SK-N-SH (cell line): ENCODE measurements around the gene CAMK2B.
A peak's percentile ranks its signal among the peaks of the same experiment; 100 is the strongest.

ENCODE experiments used
- EP300 ChIP-seq, 2 experiments: IDR thresholded peaks; 2 replicates each; pipeline versions ENCODE4 v1.4.0 to v1.6.1; 2012; ENCODE audit warnings: borderline replicate concordance in 1 of 2, low read depth in 1 of 2, low read length in 1 of 2
- FOSL2 ChIP-seq: IDR thresholded peaks from 2 replicates; pipeline ENCODE4 v1.4.0; 2012; ENCODE audit warnings: low read depth, mild to moderate bottlenecking, moderate library complexity, borderline replicate concordance
- GATA2 ChIP-seq: sonication (generic); formaldehyde crosslinking; IDR thresholded peaks from 2 replicates; pipeline ENCODE4 v1.5.0; 2020; ENCODE audit warnings: mild to moderate bottlenecking, missing genetic modification reagents
- MXI1 ChIP-seq: IDR thresholded peaks from 2 replicates; pipeline ENCODE4 v1.6.1; 2012; ENCODE audit warnings: mild to moderate bottlenecking, low read depth, low read length, improper control_type of control experiment
- NFIC ChIP-seq: IDR thresholded peaks from 2 replicates; pipeline ENCODE4 v1.4.0; 2012; ENCODE audit warnings: borderline replicate concordance
- POLR2AphosphoS5 ChIP-seq: IDR thresholded peaks from 2 replicates; pipeline ENCODE4 v1.6.1; 2012; ENCODE audit warnings: low read depth, low read length
- RAD21 ChIP-seq: IDR thresholded peaks from 2 replicates; pipeline ENCODE4 v1.6.1; 2012; ENCODE audit warnings: mild to moderate bottlenecking, low read length
- RXRA ChIP-seq: IDR thresholded peaks from 2 replicates; pipeline ENCODE4 v1.4.0; 2012; ENCODE audit warnings: low read depth, mild to moderate bottlenecking, borderline replicate concordance
- YY1 ChIP-seq: IDR thresholded peaks from 2 replicates; pipeline ENCODE4 v1.4.0; 2012; ENCODE audit warnings: low read depth, mild to moderate bottlenecking
- TF ChIP-seq, protein P1 (sequence below): fragments of 200-600 bp; sonication (generic); IDR thresholded peaks from 2 replicates; pipeline ENCODE4 v1.6.1; 2017; ENCODE audit warnings: antibody characterized with exemption, mild to moderate bottlenecking, moderate library complexity
- TF ChIP-seq, protein P2 (sequence below): IDR thresholded peaks from 2 replicates; pipeline ENCODE4 v1.6.1; 2012; ENCODE audit warnings: mild to moderate bottlenecking, low read depth, low read length, moderate library complexity
- TF ChIP-seq, protein P3 (sequence below): IDR thresholded peaks from 2 replicates; pipeline ENCODE4 v1.4.0; 2012; ENCODE audit warnings: low read depth

DNA sequence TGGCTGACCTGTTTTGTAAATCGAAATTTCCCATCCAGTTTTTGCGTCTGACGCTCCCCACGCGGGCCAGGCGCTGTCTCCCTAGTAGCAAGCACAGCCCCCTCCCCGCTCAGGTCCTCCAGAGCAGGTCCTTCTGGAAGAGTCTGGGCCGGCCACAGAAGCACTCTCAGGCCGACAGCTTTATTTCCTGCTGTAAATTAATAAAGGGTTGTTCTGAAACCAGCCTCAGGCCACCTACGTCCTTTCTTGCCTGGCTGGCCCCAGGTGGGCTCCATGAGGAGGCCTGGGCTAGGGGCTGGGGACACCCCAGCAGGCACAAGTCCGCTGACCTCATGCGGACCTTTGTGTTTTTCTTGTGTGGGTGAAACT lies 35.2 kb downstream of the CAMK2B start:
- TF ChIP-seq, protein P1, sequence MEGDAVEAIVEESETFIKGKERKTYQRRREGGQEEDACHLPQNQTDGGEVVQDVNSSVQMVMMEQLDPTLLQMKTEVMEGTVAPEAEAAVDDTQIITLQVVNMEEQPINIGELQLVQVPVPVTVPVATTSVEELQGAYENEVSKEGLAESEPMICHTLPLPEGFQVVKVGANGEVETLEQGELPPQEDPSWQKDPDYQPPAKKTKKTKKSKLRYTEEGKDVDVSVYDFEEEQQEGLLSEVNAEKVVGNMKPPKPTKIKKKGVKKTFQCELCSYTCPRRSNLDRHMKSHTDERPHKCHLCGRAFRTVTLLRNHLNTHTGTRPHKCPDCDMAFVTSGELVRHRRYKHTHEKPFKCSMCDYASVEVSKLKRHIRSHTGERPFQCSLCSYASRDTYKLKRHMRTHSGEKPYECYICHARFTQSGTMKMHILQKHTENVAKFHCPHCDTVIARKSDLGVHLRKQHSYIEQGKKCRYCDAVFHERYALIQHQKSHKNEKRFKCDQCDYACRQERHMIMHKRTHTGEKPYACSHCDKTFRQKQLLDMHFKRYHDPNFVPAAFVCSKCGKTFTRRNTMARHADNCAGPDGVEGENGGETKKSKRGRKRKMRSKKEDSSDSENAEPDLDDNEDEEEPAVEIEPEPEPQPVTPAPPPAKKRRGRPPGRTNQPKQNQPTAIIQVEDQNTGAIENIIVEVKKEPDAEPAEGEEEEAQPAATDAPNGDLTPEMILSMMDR = no peak
- TF ChIP-seq YY1 = no peak
- TF ChIP-seq EP300 (IDR thresholded peaks at IDR 0.05; ENCODE audit: borderline replicate concordance in 1 of 2, low read depth in 1 of 2, low read length in 1 of 2) = peak in 1 of 2 experiments; percentile 36; a peak in 1 of 4 replicates
- no peak for TF ChIP-seq GATA2 (CRISPR knock-in tag)
- TF ChIP-seq, protein P2, sequence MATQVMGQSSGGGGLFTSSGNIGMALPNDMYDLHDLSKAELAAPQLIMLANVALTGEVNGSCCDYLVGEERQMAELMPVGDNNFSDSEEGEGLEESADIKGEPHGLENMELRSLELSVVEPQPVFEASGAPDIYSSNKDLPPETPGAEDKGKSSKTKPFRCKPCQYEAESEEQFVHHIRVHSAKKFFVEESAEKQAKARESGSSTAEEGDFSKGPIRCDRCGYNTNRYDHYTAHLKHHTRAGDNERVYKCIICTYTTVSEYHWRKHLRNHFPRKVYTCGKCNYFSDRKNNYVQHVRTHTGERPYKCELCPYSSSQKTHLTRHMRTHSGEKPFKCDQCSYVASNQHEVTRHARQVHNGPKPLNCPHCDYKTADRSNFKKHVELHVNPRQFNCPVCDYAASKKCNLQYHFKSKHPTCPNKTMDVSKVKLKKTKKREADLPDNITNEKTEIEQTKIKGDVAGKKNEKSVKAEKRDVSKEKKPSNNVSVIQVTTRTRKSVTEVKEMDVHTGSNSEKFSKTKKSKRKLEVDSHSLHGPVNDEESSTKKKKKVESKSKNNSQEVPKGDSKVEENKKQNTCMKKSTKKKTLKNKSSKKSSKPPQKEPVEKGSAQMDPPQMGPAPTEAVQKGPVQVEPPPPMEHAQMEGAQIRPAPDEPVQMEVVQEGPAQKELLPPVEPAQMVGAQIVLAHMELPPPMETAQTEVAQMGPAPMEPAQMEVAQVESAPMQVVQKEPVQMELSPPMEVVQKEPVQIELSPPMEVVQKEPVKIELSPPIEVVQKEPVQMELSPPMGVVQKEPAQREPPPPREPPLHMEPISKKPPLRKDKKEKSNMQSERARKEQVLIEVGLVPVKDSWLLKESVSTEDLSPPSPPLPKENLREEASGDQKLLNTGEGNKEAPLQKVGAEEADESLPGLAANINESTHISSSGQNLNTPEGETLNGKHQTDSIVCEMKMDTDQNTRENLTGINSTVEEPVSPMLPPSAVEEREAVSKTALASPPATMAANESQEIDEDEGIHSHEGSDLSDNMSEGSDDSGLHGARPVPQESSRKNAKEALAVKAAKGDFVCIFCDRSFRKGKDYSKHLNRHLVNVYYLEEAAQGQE = no peak
- TF ChIP-seq POLR2AphosphoS5 = no peak
- TF ChIP-seq RAD21 = no peak
- TF ChIP-seq FOSL2 = no peak
- no peak for TF ChIP-seq NFIC
- TF ChIP-seq RXRA = no peak
- TF ChIP-seq MXI1 = no peak
- TF ChIP-seq, protein P3, sequence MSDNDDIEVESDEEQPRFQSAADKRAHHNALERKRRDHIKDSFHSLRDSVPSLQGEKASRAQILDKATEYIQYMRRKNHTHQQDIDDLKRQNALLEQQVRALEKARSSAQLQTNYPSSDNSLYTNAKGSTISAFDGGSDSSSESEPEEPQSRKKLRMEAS = no peak
